ENCODE data around the gene SLC25A10.
"Not testable (repeated sequence)": the region's sequence is repeated elsewhere in the genome, so short reads cannot be mapped to it uniquely, and the experiment has no call there.

Gene SLC25A10

GRCh38 chr17:81722184-81723120, 10.4 kb downstream of the SLC25A10 start:
- DNase-seq (ENCODE audit: low spot score) = no peak

DNA sequence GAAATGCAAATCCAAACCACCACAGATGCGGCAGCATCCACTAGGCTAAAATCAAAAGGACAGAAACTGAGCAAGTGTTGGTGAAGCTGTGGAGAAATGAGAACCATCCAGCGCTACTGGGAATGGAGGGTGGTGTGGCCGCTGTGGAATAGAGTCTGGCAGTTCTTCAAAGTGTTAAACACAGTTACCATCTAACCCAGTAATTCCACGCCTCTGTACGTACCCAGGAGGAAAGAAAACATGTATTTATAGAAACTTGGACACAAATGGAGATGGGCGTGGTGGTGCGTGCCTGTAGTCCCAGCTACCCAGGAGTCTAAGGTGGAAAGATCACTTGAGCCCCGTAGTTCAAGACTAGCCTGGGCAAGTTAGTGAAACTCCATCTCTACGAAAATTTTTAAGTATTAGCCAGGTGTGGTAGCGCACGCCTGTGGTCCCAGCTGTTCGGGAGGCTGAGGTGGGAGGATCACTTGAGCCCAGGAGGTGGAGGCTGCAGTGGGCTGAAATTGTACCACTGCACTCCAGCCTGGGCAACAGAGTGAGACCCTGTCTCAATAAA, 11.6 kb downstream of the SLC25A10 start:
- no peak for DNase-seq (ENCODE audit: low spot score)

DNA sequence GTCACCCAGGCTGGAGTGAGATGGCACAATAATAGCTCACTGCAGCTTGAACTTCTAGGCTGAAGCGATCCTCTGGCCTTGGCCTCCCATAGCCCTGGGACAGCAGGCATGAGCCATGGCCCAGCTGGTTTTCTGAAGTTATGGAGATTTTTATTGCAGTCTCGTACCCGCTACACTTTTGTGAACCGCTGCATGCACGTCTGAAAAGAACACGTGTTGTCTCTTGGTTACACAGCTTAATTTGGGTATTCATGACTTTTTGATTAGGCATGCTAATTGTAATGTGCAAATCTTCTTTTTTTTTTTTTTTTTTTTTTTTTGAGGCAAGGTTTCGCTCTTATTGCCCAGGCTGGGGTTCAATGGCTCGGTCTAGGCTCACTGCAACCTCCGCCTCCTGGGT, 13.4 kb downstream of the SLC25A10 start:
- DNase-seq (ENCODE audit: low spot score) = no peak

DNA sequence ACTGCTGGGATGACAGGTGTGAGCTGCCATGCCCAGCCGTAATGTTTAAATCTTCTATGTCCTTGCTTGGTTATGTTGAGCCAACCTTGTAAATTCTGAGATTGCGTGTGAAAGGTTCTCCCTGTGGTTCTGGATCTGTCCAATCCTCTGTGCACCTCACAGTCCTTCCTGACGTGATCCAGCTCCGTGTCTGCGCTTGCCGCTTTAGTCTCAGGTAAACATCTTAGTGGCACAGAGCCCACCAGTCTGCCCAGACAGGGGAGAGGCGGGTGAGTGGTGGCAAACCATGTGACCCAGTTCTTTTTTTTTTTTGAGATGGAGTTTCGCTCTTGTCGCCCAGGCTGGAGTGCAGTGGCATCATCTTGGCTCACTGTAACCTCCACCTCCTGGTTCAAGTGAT, 13.9 kb downstream of the SLC25A10 start:
- no peak for DNase-seq (ENCODE audit: low spot score)

GRCh38 chr17:81727324-81728031, 15.4 kb downstream of the SLC25A10 start:
- no peak for DNase-seq (ENCODE audit: low spot score)

DNA sequence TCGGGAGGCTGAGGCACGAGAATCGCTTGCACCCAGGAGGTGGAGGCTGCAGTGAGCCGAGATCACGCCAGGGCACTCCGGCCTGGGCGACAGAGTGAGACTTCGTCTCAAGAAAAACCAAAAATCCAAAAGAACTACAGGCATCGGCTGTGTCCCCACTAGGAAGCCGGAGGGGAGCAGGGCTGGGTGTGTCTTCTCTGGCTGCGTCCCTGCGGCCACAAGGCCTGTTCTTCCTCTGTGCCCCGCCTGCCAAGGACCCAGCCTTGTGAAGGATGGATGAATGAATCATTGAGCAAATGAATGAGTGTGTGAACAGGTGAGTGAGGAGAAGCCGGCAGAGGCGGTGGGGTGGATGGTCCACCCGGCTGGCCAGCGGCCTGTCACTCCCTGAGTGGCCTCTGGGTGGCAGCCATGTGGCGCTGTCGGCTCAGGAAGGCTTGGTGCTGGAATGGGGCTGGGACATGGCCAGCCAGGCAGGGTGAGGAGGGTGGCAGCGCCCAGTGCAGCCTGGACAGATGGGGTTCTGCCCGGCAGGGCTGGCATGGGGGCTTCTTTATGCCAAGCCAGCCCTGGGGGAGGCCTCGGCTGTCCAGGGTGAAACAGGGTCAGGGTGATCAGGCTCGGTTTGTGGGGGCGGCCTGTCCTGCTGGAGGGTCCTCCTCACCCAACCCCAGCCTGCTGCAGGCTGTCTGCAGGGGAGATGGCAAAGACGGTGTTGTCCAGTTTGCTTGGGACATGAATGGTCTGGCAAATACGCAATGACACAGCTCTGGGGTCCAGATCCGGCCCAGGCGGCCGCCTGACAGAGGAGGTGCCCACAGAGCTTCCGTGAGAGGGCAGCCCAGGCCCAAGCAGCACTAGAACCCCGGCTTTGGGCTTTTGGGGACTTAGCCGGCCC, 21.7 kb downstream of the SLC25A10 start:
- peak; percentile 65 for DNase-seq (ENCODE audit: low spot score)

DNA sequence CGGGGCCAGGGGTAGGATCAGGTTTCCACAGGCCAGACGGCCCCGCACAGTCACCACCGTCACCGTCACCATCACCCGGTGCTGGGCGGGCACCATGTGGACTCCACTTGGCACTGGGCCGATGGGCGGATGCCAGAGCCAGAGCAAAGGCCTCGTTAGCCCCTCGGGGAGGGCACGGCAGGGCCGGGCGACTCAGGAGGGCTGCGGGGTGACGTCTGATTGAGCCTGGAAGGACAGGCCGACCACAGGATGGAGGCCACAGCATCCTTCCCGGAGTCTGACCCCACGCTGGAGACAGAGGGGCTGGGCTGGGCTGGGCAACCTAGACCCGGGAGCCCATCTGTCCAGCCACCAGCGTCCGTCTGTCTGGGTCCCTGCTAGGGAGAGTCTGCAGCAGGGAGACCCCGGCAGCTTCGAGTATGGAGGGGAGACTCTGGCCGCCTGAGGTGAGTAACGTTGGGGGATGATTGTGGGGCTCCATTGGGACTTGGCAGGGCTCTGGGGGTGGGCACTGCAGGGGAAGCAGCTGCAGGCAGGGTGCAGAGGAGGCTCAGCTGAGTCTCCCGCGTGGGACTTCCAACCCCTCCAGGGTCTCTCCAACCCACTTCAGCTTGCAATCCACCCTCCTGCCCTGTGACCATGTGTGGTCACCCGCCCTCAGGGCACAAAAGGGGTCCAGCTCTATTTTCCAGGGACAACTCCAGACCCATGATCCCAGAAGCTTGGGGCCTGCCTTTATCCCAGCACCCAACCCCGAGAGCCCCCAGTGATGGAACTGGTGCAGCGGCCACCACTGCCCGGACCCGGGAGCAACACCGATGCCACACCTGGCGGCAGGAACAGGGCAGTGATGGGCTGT, 22.6 kb downstream of the SLC25A10 start:
- no peak for DNase-seq (ENCODE audit: low spot score)

- DNase-seq (ENCODE audit: low spot score) = no peak
These were observed 23.4 kb downstream of the SLC25A10 start for GRCh38 chr17:81735264-81736102.

DNA sequence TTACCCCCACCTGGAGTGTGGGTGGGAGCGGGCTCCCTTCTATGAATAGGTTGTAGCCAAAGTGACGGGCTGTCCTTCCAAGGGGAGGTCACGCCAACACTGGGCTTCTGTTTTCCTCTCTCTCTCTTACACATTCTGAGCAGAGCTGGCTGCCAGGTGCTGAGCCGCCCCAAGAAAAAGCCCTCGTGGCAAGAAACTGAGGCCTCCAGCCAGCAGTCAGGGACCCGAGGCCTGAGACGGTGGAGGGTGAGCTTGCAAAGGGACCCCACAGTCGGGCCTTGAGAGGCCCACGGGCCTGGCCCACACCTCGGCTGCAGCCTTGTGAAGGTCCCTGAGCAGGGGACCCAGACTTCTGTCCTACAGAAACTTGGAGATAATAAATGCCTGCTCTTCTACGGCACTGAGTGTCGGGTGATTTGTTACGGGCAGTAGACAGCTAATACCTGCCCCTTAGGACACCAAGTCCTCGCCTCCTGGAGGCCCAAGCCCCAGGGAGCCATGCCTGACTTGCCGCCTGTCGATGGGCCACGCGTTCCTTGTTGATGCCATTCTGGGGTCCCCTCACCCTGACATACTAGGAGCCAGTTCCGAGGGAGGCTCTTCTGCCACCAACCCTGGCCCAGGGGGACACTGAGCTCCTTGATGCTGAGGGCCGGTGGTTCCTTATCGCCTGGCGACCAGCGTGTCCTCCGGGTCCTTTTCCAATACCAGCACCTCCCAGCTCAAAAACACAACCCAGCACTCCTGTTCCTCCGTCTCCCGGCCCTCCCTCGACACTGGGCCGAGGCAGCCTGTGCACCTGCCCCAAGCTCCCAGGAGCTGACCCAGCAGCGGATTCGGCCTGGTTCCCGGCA, 26.1 kb downstream of the SLC25A10 start:
- no peak for DNase-seq (ENCODE audit: low spot score)

DNA sequence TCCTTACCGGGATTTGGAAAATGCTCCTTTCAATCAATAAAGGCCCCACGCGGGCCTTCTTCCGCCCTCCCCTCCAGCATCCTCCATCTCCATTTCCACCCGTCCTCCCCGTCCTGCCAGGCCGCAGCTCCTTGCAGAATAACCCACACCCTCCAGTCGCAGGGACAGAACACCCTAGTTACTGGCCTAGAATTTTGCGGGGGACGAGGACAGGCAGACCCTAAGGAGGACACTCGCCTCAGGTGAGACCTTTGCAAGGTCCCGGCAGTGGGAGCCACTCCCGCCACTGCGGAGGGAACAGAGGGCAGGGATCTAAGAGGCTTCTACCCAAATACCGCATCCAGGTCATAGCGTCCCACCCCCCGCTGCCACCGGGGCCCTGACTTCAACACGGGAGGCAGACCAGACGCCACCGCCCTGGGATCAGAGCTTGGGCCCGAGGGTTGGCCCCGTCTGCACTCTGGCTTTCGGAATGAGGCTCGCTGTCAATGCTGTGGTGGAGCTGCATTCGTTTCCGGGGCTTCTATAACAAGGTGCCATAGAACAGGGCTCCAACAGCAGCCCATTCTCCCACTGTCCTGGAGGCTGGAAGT, 26.8 kb downstream of the SLC25A10 start:
- no peak for DNase-seq (ENCODE audit: low spot score)

DNA sequence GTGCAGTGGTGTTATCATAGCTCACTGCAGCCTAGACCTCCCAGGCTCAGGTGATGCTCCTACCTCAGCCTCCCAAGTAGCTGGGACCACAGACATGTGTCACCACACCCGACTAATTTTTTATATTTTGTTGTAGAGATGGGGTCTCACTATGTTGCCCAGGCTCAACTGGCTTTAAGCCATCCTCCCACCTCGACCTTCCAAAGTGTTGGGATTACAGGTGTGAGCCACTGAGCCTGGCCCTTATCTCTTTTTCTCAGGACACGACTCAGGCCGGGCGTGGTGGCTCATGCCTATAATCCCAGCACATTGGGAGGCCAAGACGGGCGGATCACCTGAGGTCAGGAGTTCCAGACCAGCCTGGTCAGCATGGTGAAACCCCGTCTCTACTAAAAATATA, 27.5 kb downstream of the SLC25A10 start:
- not testable (repeated sequence) for DNase-seq (ENCODE audit: low spot score)

- no peak for DNase-seq (ENCODE audit: low spot score)
These were observed 28.4 kb downstream of the SLC25A10 start for GRCh38 chr17:81740395-81740961.

- DNase-seq (ENCODE audit: low spot score) = no peak
These were observed 29.0 kb downstream of the SLC25A10 start for GRCh38 chr17:81741049-81741593.

DNA sequence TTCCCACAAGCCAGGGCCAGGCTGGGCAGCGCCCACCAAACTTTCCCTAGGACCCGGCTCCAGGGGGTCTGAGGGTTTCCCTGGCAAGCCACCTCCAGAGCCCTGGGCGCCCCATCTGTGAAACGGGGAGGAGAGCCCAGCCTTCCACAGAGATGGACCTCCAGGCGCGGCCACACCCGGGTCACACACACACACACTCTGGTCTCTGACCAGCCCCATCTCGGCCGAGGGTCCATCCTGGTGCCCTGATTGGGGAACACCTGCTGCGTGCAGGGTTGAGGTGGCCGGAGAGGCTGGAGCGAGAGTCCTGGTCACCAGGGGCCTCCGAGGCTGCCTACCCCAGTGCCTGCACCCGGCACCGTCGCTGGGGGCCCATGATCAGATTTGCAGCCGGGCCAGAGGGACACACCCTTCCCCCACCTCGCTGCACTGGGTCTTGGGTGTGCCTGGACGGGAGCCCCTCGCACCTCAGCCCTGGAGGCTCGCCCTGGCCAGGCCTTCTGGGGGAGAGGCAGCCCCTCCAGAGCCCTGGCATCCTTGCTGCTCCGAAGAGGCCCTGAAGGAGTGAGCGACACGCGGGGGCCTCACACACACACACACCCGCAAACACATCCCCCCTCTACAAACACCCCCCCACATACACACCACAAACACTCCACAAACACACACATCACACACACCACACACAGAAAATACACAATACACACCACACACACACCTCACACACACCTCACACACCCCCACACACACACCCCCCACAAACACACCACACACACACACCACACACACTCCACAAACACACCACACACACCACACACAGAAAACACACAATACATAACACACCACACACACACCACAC, 29.7 kb downstream of the SLC25A10 start:
- DNase-seq (ENCODE audit: low spot score) = no peak

Measured in putamen (tissue), 1 donor.